NCI-H2171 (cell line): Measurements from ENCODE around the gene KIF26A.
A peak's percentile ranks its signal among the peaks of the same experiment; 100 is the strongest.

Experiments used
- DNase-seq: peaks from one replicate; lab custom pipeline; 2025; lab: John Stamatoyannopoulos, UW

The KIF26A gene

DNA sequence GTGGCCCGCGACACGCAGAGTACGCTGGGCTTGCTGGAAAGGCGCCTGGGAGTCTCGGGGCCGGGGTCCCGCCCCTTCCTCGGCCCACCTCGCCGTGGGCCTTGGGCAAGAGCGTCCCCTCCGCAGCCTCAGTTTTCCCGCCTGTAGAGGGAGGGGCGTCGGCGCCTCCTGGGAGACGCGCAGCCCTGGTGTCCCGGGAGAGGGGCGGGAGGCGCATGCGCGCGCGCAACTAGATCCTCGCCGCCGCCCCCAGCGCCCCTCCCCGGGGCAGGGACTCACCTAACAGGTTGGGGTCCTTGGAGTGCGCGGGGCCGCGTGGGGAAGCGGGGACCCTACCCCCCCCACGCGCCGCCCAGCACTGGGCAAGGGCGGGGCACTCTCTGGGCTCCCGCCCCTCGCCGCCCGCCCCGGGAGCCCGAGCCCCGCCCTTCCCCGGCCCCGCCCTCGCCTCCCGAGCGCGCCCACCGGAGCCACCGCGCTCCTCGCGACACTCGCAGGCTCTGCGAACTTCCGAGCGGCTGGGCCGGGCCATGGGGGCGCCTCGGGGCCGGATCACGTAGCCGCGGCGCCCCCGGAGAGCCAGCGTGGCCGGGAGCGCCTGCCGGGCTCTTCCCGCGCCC, at the start of gene KIF26A:
Gene KIF26A, plus strand, starts transcription at position 490 of the 620 bp plus-strand sequence. CDS start 136 bp downstream, outside the sequence.
- peak; percentile 95 for DNase-seq

GRCh38 chr14:104090071-104090748, 48.2 kb upstream of the KIF26A start:
- no peak for DNase-seq

DNA sequence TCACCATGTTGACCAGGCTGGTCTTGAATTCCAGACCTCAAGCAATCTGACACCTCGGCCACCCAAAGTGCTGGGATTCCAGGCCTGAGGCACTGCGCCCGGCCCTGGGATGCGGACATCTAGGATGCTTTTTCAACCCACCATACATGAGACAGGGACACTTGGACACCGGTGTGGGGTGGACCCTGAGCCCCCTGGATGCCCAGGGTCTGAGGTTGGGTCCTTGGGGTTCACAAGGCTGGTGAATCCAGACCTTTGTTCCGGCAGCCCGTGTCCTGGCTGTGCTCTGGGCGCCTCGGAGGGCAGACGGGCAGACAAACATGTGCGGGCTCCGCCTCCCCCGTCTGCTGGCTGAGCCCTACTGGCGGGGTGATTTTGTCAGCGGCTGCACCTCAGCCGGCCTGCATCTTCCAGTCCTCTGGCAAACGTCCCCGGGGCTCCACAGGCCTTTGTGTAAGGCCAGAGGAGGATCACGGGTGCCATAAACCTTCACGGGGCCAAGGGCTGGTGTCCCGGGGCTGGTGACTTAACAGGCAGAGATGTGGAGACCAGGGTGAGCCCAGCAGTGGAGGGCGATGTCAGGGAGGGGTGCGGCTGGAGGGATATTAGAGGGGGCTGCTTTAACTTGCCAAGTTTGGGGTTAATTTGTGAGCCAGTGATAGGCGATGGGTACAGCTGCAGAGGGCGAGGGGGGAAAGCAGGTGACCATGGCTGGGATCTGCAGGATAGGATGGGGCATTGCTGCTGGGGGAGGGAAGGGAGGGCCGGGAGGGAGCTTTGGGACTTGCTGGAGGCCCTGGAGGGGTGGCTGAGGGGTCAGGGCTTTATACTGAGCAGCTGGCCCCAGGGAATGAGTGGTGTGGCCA, 47.1 kb upstream of the KIF26A start:
- DNase-seq = no peak

DNA sequence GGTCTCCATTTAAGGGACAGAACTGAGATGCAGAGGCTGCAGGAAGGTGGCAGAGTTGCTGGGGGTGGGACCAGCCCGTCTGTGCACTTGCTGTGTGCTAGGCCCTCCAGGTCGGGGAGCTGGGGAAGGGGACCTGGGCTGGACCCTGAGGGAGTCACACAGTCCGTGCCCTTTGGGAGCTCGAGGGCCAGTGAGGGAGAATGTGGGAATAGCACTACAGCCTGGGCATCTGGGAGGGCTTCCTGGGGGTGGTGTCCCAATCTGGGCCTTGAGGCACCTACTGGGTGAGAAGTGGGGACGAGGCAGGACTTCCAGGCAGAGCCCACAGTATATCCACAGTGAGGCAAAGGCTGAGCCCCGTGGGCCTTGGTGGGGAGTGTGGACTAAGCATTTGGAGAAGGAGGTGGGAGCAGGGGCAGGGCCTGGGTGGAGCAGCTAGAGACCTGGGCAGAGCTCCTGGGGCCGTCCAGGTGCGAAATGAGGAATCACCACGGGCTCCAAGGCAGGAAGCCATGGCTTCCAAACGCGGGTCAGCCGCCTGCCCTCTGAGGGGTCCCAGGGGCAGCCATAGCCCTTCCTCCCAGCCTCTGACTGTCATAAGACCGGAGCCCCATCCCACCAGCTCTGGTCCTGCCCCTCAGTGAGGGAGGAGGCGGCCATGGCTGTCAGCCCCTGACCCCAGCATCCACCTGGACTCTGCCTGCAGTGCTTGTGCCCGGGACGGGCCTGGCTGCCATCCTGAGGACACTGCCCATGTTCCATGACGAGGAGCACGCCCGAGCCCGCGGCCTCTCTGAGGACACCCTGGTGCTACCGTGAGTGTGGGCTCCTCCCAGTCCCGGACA, 46.2 kb upstream of the KIF26A start:
- DNase-seq = no peak

- DNase-seq = no peak
Measured at GRCh38 chr14:104092931-104093365, 45.4 kb upstream of the KIF26A start.

DNA sequence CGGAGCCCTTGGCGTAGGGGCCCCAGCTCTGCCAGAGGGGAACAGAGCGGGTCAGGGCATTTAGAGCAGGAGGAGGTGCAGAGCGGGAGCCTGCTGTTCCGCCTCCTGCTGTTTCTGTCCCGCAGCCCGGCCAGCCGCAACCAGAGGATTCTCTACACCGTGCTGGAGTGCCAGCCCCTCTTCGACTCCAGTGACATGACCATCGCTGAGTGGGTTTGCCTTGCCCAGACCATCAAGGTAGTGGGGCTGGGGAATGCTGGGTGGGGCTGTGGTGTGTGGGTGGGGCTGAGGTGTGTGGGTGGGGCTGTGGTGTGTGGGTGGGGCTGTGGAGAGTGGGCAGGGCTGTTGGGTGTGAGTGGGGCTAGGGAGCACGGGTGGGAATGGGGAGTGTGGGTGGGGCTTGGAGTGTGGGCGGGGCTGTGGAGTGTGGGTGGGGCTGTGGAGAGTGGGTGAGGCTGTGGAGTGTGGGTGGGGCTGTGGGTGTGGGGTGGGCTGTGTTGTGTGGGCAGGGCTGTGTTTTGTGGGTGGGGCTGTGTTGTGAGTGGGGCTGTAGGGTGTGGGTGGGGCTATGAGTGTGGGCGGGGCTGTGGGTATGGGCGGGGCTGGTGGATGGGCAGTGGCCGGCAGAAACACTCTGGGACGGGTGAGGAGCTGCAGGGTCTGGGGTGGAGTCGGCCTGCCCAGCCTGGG, 44.9 kb upstream of the KIF26A start:
- DNase-seq = no peak

DNA sequence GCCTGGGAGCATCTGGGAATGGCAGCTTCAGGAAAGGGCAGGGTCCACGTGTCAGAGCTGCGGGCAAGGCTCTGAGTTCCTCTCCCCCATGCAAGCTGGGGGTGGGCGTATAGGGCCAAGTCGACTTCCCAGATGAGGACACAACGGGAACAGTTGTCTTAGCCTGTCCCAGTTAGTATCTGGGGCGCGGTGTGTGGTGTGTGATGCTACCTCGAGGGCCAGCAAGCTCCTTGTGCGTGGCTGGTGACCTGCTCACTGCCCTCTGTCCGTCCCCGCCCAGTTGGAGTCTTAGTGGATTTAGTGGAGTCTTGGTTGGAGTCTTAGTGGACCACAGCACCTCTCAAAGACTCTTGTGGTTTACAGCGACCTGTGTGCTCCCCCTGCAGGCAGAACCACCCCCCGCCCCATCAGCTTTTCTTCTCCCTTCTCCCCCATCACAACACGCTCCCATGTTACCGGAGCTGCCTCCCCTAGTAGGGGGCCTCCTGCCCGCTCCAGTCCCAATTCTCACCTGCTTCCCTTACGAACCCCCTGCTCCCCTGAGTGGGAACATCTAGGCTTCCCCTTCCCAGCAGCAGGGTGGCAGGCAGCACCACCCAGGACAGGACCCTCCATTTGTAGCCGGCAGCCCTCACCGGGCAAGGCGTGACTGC, 44.2 kb upstream of the KIF26A start:
- DNase-seq = no peak

- peak; percentile 25 for DNase-seq
Measured at GRCh38 chr14:104094709-104095425, 43.5 kb upstream of the KIF26A start.

DNA sequence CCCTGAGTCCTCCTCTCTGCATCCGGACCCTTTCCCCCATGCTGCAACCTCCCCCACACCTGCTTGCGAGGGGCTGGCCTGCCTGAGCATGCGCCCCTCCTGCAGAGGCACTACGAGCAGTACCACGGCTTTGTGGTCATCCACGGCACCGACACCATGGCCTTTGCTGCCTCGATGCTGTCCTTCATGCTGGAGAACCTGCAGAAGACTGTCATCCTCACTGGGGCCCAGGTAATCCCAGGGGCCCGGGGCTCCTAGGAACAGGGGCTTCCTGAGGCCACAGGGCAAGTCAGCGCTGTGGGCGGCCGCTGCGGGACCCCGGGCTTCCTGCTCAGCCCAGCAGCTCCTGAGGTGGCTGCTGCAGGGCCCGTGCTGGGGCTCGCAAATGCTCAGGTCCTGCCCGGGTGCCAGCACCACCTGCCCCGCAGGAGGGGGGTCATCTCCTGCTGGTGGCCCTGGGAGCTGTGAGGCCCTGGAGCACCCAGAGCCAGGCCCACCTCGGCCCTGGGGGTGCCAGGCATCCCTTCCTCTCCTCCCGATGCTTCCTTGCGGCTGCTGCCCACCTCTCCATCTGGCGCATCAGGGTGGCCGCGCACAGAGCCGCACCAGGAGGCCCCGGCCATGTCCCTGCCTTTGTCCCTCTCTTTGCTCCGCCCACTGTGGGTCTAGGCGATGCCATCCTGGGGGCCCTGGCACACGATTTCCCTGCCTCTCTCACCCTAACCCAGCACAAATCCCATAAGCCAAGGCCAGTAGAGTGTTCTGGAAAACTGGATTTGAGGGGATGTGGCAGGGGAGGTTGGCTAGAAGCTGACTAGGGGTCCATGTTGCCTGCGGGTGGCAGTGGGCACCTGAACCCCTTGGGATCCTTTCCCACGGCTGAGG, 42.7 kb upstream of the KIF26A start:
- no peak for DNase-seq

GRCh38 chr14:104096318-104096717, 42.1 kb upstream of the KIF26A start:
- DNase-seq = no peak

- no peak for DNase-seq
Measured at GRCh38 chr14:104096751-104097700, 41.4 kb upstream of the KIF26A start.

DNA sequence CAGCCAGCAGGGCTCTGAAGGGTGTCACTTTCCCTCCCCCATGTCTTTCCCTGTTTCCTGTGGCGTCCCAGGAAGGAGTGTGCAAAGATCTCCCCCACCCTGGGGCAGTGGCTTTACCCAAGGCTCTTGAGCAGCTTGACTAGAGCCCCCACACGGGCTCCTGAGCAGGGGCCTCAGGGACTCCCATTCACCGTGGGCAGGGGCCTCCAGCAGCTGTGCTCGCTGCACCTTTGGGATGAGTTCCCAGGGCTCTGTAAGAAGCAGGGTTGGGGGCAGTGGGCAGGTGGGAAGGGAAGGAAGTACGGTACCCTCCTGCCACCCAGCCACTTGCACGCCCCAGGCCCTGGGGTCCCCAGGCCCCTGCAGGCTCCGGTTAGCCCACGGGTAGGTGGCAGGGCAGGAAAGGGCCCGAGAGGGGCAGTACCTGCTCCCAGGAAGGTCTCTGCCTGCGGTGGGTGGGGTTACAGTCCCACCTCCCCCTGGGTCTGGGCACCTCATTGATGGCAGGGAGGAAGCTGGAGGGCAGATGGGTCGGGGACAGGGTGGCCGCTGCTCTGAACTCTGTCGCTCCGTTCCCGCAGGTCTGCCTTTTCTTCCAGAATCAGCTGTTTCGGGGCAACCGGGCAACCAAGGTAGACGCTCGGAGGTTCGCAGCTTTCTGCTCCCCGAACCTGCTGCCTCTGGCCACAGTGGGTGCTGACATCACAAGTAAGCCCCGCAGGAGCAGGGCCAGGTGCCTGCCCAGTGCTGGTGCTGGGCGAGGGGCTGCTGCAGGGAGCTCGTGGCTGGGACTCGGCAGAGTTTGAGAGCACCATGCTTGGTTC, 39.9 kb upstream of the KIF26A start:
- no peak for DNase-seq

- DNase-seq = no peak
Measured at GRCh38 chr14:104099096-104100041, 39.0 kb upstream of the KIF26A start.

DNA sequence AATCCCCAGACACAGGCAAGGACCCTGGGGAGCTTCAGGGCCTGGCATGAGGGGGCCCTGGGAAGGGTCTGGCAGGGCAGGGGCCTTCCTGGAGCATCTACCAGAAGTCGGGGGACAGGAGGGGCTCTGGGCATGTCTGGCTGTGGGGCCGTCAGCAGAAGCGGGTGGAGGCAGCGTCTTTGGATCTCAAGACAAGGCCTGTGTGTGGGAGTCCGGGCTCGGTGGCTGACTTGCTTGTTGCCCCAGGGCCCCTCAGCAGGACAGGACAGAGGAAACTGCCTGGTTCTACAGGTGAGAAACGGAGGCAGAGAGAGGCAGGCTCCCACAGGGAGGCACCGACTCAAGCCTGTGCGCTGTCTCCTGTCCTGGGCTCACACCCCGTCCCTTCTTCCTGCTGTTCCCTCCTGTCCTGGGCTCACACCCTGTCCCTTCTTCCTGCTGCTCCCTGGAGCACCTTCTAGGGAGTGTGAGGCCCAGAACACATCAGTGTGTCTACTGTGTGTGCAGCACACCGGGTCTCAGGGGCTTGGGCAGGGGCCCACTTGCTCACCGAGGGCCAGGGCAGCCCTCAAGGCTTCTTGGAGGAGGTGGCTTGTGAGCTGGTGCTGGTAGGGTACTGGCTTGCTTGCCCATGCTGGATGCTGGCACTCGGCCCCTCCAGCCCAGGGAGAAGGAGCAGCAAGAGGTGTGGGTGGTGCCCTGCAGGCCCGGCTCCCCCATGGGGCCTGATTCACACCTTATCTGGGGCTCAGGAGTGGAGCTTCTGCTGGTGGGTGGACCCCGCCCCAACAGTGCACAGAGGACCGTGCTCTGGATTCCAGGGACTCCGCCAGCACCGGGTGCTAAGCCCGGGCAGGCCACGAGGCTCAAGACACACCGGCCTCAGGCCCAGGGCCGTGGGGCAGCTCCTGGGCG, 38.0 kb upstream of the KIF26A start:
- no peak for DNase-seq
